HepG2 (cell line): ENCODE results near the gene POLA2. TPM values are rescaled to one million over a fixed set of nuclear protein-coding genes. Genes with fewer than 3 reads are reported as not detected.
A peak's percentile ranks its signal among the peaks of the same experiment; 100 is the strongest.

Source experiments
- ATAC-seq: fragments of 200-7000 bp; cut with Tn5 transposase; 3 replicates; pipeline ENCODE4 v1.9.1; 2020; ENCODE audit warnings: mild to moderate bottlenecking, moderate library complexity
- BruUV-seq: library from RNA; stranded (reverse); fragments of 400-500 nt; replicated peaks from 2 replicates; lab custom pipeline; 2021; lab: Mats Ljungman, UMichigan
- CTCF ChIA-PET: fragments of 300-600 bp; formaldehyde crosslinking; extraction: SDS; loops from one replicate; lab custom pipeline; 2021; ENCODE audit warnings: low total read pairs, inconsistent platforms, low intra/inter-chr PET ratio; lab: Yijun Ruan, JAX
- POLR2A ChIA-PET: fragments of 350-600 bp; sonication (Branson Sonifier 250); formaldehyde crosslinking; loops from one replicate; lab custom pipeline; 2020; ENCODE audit warnings: antibody characterized with exemption, inconsistent platforms; lab: Yijun Ruan, JAX
- DNase-seq: peaks from one replicate; pipeline ENCODE4 v3.0.0-alpha.2; 2015; ENCODE audit warnings: low spot score
- FAIRE-seq: peaks from 3 replicates; lab custom pipeline; 2011; peaks lifted over from hg19 to GRCh38; lab: Jason Lieb, UNC
- H2AFZ ChIP-seq: one replicate; pipeline ENCODE4 v1.6.1; 2011; ENCODE audit warnings: low read length, inconsistent platforms
- H3K27ac ChIP-seq: fragments of 300-600 bp; 3 replicates; pipeline ENCODE4 v1.8.0; 2011; ENCODE audit warnings: mixed run types, mild to moderate bottlenecking, mixed read lengths, low read length, inconsistent platforms; ENCODE audit not compliant: insufficient read depth; ENCODE audit errors: extremely low read length
- H3K27me3 ChIP-seq, 2 experiments: fragments of 200-600 bp in 1 of 2; 2 replicates in 1 of 2; 3 replicates in 1 of 2; pipeline versions ENCODE4 v1.6.0 to v1.8.0; 2011; ENCODE audit warnings: low read length in 2 of 2, mild to moderate bottlenecking in 2 of 2, moderate library complexity in 2 of 2, inconsistent platforms in 1 of 2; ENCODE audit not compliant: insufficient read depth in 2 of 2, control insufficient read depth in 1 of 2
- H3K36me3 ChIP-seq, 2 experiments: fragments of 200-600 bp in 1 of 2; replicated peaks in 1 of 2; 2 replicates in 1 of 2; 3 replicates in 1 of 2; pipeline versions ENCODE4 v1.5.1 to v1.8.0; 2011; ENCODE audit warnings: low read length in 2 of 2, inconsistent platforms in 1 of 2; ENCODE audit not compliant: insufficient read depth in 2 of 2, control insufficient read depth in 1 of 2
- H3K4me1 ChIP-seq: 2 replicates; pipeline ENCODE4 v1.5.1; 2012; ENCODE audit warnings: low read length, inconsistent platforms; ENCODE audit not compliant: insufficient read depth
- H3K4me2 ChIP-seq: 2 replicates; pipeline ENCODE4 v1.6.0; 2011; ENCODE audit warnings: low read depth, low read length, inconsistent platforms
- H3K4me3 ChIP-seq, 3 experiments: fragments of 200-600 bp in 1 of 3; sonication (generic), shearing (Covaris generic) in 1 of 3; replicated peaks in 1 of 3; 2 replicates each; pipeline ENCODE4 v1.5.1; 2011 to 2016; ENCODE audit warnings: low read length in 3 of 3, inconsistent platforms in 2 of 3, low read depth in 2 of 3, mild to moderate bottlenecking in 2 of 3, control low read depth in 1 of 3, mixed read lengths in 1 of 3; ENCODE audit not compliant: insufficient read depth in 1 of 3
- H3K79me2 ChIP-seq: one replicate; pipeline ENCODE4 v1.6.1; 2011; ENCODE audit warnings: low read length, inconsistent platforms; ENCODE audit not compliant: insufficient read depth
- H3K9ac ChIP-seq: 2 replicates; pipeline ENCODE4 v1.6.0; 2011; ENCODE audit warnings: mild to moderate bottlenecking, low read depth, low read length, inconsistent platforms; ENCODE audit not compliant: insufficient read depth
- H3K9me3 ChIP-seq: 2 replicates; pipeline ENCODE4 v1.5.1; 2012; ENCODE audit warnings: mild to moderate bottlenecking, low read length
- H4K20me1 ChIP-seq: 2 replicates; pipeline ENCODE4 v1.6.0; 2011; ENCODE audit warnings: inconsistent platforms, mild to moderate bottlenecking, low read length, moderate library complexity; ENCODE audit not compliant: insufficient read depth
- ARID3A ChIP-seq: IDR thresholded peaks from 2 replicates; pipeline ENCODE4 v1.6.1; 2012; ENCODE audit warnings: low read depth, low read length, improper control_type of control experiment
- ATF1 ChIP-seq: IDR thresholded peaks from 2 replicates; pipeline ENCODE4 v1.6.1; 2016; ENCODE audit warnings: mild to moderate bottlenecking, control low read depth
- ISL2 ChIP-seq: sonication (generic); formaldehyde crosslinking; IDR thresholded peaks from 2 replicates; pipeline ENCODE4 v1.5.0; 2020; ENCODE audit warnings: missing genetic modification reagents
- SOX13 ChIP-seq, 3 experiments: fragments of 450-650 bp in 1 of 3; sonication (generic) in 1 of 3; formaldehyde crosslinking in 1 of 3; IDR thresholded peaks in 2 of 3; conservative IDR thresholded peaks in 1 of 3; 2 replicates each; pipeline versions ENCODE4 v1.5.0 to v1.6.1; 2016 to 2020; ENCODE audit warnings: antibody characterized with exemption in 1 of 3, mild to moderate bottlenecking in 1 of 3, missing compliant biosample characterization in 1 of 3, missing genetic modification reagents in 1 of 3, moderate library complexity in 1 of 3
- SOX6 ChIP-seq, 2 experiments: fragments of 450-650 bp in 1 of 2; sonication (generic) in 1 of 2; formaldehyde crosslinking in 1 of 2; IDR thresholded peaks; 2 replicates each; pipeline versions ENCODE4 v1.4.0 to v1.6.1; 2017 to 2020; ENCODE audit warnings: antibody characterized with exemption in 1 of 2, mild to moderate bottlenecking in 1 of 2, missing genetic modification reagents in 1 of 2
- TEAD3 ChIP-seq: optimal IDR thresholded peaks from 2 replicates; pipeline ENCODE3; 2016; ENCODE audit warnings: borderline replicate concordance
- THAP7 ChIP-seq: sonication (generic); formaldehyde crosslinking; IDR thresholded peaks from 2 replicates; pipeline ENCODE4 v1.8.1; 2023; ENCODE audit warnings: mild to moderate bottlenecking, missing genetic modification reagents
- ZBED4 ChIP-seq: sonication (generic); formaldehyde crosslinking; IDR thresholded peaks from 2 replicates; pipeline ENCODE4 v1.4.0; 2020; ENCODE audit warnings: missing genetic modification reagents, borderline replicate concordance
- ZGPAT ChIP-seq: IDR thresholded peaks from 2 replicates; pipeline ENCODE4 v1.6.1; 2016; ENCODE audit warnings: mild to moderate bottlenecking
- ZKSCAN8 ChIP-seq: IDR thresholded peaks from 2 replicates; pipeline ENCODE4 v1.6.1; 2016; ENCODE audit warnings: borderline replicate concordance, missing genetic modification reagents, missing compliant biosample characterization
- ZNF3 ChIP-seq: IDR thresholded peaks from 2 replicates; pipeline ENCODE4 v1.7.0; 2017; ENCODE audit warnings: inconsistent platforms
- ZNF580 ChIP-seq: IDR thresholded peaks from 2 replicates; pipeline ENCODE4 v1.6.1; 2016; ENCODE audit warnings: low read depth, borderline replicate concordance
- WGBS: methylation state at CpG from one replicate; pipeline ENCODE4 v1.1.6; 2017; ENCODE audit warnings: low lambda C conversion rate; 5-methylcytosine and 5-hydroxymethylcytosine counted together
- in situ Hi-C: cut with HindIII; loops from 2 replicates; pipeline ENCODE4 v1.10.0; 2017; ENCODE audit warnings: low pct_unique_long_range_greater_than_20kb; ENCODE audit not compliant: extremely low pct_ligation_motif_present
- intact Hi-C: fragments of 100-400 bp; cut with micrococcal nuclease; formaldehyde crosslinking; loops from one replicate; pipeline ENCODE4 v1.10.0; 2022; ENCODE audit not compliant: unreplicated experiment
- polyA plus RNA-seq, 8 experiments: library from polyadenylated mRNA; depleted of rRNA in 3 of 8; stranded (reverse) in 7 of 8; unstranded in 1 of 8; fragments of >200 nt; fragmentation: Illumina TruSeq in 4 of 8; extraction: Trizol in 4 of 8; gene quantifications; 2 replicates each; pipeline versions ENCODE4 v1.2.1 to v1.2.3, GENCODE V29; 2011 to 2016; ENCODE audit warnings: low read depth in 4 of 8, missing spikeins in 1 of 8, mixed read lengths in 1 of 8; ENCODE audit not compliant: insufficient read depth in 1 of 8
- total RNA-seq, 5 experiments: library from RNA; depleted of rRNA; stranded (reverse); fragments of >200 nt; fragmentation: Illumina TruSeq; extraction: Trizol; gene quantifications; 2 replicates each; pipeline ENCODE4 v1.2.3, GENCODE V29; 2016; ENCODE audit warnings: low read depth in 1 of 5

Gene POLA2
- total and polyA plus RNA-seq, 2 of the 13 experiments (the other 11 are each of a cell fraction or from before 2014, with no cell fraction given), result 9.7 to 15.6 TPM

GRCh38 chr11:65274735-65275682 lies 13.2 kb downstream of the POLA2 start:
- Histone ChIP-seq H3K4me2 (peak overlapping the region; percentile 63), H3K9me3 (no peaks in the 10 kb centered on the region), H3K4me3 (peak overlapping the region in 1 of 3 experiments; percentile 17; a peak in 2 of 6 replicates), H3K4me1 (peaks cover 30% of the 10 kb centered on the region), H3K36me3 (peaks cover 0 to 32% of the 10 kb centered on the region in 2 experiments; a peak in 2 of 5 replicates), H4K20me1 (no peaks in the 10 kb centered on the region), H3K9ac (0 out of 2 replicates have a peak overlapping the region, but pooled peaks have one; percentile 0), H3K27me3 (no peaks in the 10 kb centered on the region), H2AFZ (no peak overlapping the region), H3K27ac (peak overlapping the region; percentile 30), H3K79me2 (no peaks in the 10 kb centered on the region)
- POLR2A ChIA-PET, result interaction anchor here (0.6 to 4.5 kb wide), 22 partner anchors 13 to 342 kb away, joined by 3 to 114 read pairs (median 6); partner anchors contain the start of genes CDC42EP2, DPF2, MALAT1 and NEAT1
- DNase-seq (peak; percentile 89), ATAC-seq (peak; percentile 92), FAIRE-seq (peak; percentile 87)
- WGBS, result 18% methylated on average over 6 of the region's 6 CpGs
- CTCF ChIA-PET, result interaction anchor here (1.1 to 3.4 kb wide), 5 partner anchors 31 to 236 kb away, joined by 3 to 139 read pairs (median 4); partner anchors contain the start of gene CDC42EP2
- in situ Hi-C loops (loop anchor here (5.0 kb wide), 1 partner anchor 42 kb away; no protein-coding TSS in a partner anchor), intact Hi-C loops (loop anchor here (1.0 kb wide), 2 partner anchors 40 to 55 kb away; no protein-coding TSS in a partner anchor)
- BruUV-seq, result no TSS peak
- peak; percentile 47 for TF ChIP-seq ARID3A
- no peak for TF ChIP-seq SOX13 (IDR thresholded peaks at IDR 0.05)
- TF ChIP-seq SOX13 (CRISPR knock-in tag; conservative IDR thresholded peaks at IDR 0.05 in 1 of 2, IDR thresholded peaks at IDR 0.05 in 1 of 2), result peak in 1 of 2 experiments; percentile 10; a peak in 1 of 4 replicates
- TF ChIP-seq ATF1 (CRISPR knock-in tag), result 0 out of 2 replicates have a peak, but pooled peaks have one; percentile 57
- no peak for TF ChIP-seq SOX6 (IDR thresholded peaks at IDR 0.05)
- peak; percentile 57 for TF ChIP-seq SOX6 (CRISPR knock-in tag; IDR thresholded peaks at IDR 0.05)
- peak; percentile 61; the same call in 1 of the 2 replicates for TF ChIP-seq ZKSCAN8 (CRISPR knock-in tag)
- TF ChIP-seq ZNF580 (CRISPR knock-in tag), result peak; percentile 48; the same call in 1 of the 2 replicates
- TF ChIP-seq THAP7 (CRISPR knock-in tag), result no peak
- peak; percentile 56; the same call in 1 of the 2 replicates for TF ChIP-seq ISL2 (CRISPR knock-in tag)
- TF ChIP-seq ZBED4 (CRISPR knock-in tag), result peak; percentile 55
- TF ChIP-seq ZGPAT (CRISPR knock-in tag), result peak; percentile 51
- peak; percentile 78; the same call in 1 of the 2 replicates for TF ChIP-seq ZNF3
- peak; percentile 22 for TF ChIP-seq TEAD3 (CRISPR knock-in tag)
